COR-L47 (cell line): ENCODE results near the gene PCYT1A.
"Not testable (repeated sequence)": the region's sequence is repeated elsewhere in the genome, so short reads cannot be mapped to it uniquely, and the experiment has no call there.

Experiments used
- DNase-seq: peaks from one replicate; lab custom pipeline; 2025; lab: John Stamatoyannopoulos, UW

The PCYT1A gene

DNA sequence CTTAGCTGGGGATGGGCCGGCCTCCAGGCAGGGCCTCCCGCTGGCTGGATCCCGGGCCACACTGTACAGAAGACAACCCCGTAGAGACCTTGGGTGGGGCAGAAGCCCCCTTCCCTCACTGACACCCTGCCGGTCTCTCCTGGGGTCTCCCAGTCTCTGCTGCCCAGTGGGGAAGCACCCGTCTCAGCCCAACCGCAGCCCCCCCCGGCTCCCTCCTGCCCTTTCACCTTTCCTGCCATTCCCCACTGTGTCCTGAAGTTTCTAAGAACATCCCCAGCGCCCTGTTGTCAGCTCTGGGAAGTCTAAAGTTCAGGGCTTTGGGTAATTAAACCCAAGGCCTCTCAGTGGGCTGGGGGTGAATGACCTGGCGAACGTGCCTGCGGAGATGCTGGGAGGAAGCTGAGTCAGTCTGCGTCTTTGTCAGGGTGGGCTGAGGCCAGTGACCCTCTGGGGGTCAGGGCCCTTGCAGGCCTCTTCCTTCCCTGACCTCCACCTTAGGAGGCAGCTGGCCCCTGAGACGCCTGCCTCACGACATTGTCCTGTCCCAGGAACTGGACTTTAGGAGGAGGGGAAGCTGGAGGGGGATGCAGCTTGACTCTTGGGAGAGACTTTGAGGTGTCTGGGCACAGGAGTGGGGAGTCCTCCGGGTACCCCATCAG lies 72.6 kb downstream of the PCYT1A start:
- no peak for DNase-seq

DNA sequence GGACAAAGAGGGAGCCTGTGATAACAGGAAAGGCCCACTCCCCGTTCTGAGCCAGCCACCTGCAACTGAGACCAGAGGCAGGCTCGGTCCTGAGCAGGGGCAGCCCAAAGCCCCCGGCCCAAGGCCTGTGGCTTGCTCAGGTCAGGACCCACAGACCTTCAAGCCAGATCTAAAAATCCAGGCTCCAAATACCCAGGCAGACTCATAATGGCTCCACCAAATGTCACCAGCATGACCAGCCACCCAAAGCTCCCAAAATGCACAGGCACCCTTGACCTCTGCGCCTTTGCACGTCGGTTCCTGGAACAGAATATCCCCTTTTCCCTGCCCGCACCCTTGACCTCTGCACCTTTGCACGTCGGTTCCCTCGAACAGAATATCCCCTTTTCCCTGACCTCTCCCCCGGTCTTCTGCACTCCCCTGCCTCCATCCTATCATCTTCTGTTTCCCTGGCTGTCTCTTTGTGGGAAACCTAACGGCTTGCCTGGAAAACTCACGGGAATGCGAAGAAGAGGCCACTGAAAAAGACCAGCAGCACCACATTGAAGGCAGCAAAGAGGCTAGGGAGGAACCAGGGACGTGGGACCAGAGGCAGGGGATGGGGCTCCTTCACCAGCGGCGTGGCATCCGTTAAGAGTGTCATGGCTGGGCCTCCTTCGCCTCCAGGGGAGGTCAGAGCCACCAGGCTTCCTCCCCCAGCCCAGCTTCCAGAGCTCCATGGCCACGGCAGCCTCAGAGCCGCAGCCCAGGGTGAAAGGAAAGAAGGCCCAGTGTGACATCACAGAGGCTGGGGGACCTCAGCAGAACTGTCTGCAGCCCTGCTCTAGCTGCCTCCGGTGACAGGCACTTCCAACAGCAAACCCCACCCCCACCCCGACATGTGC lies 76.6 kb downstream of the PCYT1A start, which contains the start of gene ZDHHC19:
Gene ZDHHC19, minus strand, starts transcription at position 728 of the 884 bp plus-strand sequence. Its CDS starts 85 bp downstream, at position 643.
- no peak for DNase-seq

DNA sequence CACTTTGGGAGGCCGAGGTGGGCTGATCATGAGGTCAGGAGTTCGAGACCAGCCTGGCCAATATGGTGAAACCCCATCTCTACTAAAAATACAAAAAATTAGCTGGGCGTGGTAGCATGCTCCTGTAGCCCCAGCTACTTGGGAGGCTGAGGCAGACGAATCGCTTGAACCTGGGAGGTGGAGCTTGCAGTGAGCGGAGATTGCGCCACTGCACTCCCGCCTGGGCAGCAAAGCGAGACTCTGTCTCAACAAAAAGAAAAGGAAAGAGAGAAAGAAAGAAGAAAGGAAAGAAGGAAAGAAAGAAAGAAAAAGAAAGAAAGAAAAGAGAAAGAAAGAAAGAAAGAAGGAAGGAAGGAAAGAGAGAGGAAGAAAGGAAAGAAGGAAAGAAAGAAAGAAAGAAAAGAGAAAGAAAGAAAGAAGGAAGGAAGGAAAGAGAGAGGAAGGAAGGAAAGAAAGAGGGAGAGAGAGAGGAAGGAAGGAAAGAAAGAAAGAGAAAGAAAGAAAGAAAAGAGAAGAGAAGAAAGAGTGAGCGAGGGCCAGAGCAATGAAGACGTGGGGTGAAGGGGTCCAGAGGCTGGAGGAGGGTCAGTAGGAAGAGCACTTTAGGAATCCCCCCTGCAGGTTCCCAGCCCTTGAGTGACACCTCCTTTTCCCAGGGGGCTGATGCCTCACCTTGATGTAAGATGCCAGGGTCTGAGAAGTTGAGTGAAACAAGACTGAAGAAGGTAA lies 77.4 kb downstream of the PCYT1A start:
- DNase-seq, result not testable (repeated sequence)

DNA sequence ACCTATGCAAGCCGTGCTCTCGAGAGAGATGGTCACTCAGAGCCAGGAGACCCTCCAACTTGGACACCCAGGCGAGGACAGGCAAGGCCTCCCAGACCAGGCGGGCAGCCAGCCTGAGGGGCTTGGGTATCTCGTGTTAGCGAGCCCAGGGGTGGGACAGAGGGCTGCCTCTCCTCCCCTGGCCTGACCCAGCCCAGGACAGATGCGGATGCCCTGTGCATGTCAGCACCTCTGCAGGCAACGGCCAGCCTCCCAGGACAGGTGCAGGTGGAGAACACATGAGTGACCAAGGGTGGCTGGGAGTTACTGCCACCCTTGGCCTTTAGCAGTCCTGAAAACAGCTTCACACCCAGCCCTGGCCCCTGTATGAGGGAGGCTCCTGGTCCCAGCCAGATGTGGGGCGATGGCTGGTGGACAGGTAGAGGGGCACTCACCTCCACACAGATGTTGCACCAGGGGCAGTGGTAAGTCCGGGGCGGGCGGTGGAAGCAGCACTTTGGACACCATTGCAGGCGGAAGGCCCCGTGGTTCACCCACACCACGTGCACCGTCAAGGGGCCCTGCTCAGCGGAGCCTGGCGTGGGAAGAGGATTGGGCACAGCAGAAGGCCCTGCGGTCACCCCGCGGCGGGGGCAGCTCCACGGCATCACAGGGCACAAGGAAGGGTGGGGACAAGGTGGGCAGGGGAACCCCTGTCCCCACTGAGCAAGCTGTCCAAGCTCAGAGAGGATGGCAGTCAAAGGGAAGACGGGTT lies 78.4 kb downstream of the PCYT1A start:
- no peak for DNase-seq

DNA sequence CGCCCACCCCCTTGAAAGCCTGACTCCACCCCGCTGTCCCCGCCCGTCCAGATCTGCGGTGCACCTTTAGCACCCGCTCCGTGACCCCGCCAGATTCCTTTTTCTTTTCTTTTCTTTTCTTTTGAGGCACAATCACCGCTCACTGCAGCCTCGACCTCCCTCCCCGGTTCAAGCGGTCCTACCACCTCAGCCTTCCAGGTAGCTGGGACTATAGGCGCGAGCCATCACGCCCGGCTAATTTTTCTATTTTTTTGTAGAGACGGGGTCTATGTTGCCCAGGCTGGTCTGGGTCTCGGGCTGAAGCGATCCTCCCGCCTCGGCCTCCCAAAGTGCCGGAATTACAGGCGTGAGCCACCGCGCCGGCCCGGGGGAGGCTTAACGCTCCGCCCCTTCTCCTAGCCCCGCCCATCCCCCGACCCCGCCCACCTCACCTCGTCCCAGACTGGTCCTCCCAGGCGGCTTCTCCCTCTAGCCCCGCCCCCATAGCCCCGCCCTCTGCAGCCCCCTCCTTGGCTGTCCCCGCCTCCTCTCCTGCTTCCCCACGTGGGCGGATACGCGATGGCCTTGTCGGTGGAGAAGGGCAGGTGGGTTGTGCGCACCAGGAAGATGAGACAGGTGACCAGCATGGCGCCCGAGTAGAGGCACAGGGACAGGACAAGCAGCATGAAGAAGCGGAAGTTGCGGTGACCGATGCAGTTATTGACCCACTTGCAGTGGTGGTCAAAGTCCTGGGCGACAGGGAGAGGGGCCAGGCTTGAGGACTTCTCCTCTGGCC lies 79.5 kb downstream of the PCYT1A start:
- DNase-seq, result no peak

DNA sequence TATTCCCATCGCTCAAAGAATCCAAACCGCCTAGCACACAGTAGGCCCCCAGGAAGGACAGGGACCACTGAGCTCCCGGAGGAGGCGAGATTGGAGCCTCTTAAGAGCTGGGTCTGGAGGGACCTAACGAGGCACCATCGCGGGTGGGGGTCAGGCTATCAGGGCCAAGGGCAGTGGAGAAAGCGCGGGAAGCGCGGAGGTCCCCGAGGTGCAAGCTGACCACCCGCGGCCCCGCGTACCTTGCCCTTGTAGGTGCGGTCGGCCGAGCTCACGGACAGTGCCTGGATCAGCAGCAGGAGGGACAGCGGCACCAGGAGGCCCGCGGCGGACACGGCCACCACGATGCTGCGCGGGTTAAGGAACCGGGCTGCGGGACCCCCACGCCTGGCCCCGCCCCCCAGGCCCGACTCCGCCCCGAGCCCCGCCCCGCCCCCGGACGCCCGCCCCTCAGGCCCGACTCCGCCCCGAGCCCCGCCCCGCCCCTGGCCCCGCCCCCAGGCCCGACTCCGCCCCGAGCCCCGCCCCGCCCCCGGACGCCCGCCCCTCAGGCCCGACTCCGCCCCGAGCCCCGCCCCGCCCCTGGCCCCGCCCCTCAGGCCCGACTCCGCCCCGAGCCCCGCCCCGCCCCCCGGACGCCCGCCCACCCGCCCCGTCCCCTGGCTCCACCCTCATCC lies 80.2 kb downstream of the PCYT1A start:
- no peak for DNase-seq

DNA sequence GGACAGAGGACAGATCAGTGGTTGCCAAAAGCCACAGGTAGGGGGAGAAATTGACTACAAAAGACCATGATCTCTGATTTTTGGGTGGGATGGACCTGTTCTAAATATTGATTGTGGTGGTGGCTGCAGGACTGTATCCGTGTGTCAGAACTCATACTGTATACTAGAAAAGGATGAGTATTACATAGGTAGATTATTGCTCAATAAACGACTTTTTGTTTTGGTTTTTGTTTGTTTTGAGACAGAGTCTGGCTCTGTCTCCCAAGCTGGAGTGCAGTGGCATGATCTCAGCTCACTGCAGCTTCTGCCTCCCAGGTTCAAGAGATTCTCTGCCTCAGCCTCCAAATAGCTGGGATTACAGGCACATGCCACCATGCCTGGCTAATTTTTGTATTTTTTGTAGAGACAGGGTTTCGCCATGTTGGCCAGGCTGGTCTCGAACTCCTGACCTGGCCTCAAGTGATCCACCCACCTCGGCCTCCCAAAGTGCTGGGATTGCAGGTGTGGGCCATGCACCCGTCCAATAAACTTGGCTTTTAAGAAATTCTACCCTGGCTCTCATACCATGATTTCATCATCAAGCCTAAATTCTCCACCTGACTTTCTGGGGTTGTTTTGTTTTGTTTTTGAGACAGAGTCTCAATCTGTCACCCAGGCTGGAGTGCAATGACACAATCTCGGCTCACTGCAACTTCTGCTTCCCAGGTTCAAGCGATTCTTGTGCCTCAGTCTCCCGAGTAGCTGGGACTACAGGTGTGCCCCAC lies 81.9 kb downstream of the PCYT1A start:
- DNase-seq, result not testable (repeated sequence)

DNA sequence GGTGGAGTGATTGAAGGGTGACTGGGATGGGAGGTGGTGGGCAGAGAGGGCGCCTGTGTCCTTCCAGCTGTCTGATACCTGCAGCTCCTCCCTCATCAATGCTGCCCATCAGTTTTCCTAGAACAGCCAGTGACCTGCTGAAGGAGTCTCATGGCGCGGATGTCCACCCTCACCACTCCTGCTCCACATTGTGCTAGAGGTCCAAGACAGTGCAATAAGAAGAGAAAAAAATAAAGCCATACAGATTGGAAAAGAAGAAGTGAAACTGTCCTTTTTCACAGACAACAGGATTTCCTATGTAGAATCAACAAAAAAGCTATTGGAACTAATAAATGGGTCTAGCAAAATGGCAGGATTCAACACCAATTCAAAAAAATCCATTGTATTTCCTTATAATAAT lies 83.7 kb downstream of the PCYT1A start:
- no peak for DNase-seq

DNA sequence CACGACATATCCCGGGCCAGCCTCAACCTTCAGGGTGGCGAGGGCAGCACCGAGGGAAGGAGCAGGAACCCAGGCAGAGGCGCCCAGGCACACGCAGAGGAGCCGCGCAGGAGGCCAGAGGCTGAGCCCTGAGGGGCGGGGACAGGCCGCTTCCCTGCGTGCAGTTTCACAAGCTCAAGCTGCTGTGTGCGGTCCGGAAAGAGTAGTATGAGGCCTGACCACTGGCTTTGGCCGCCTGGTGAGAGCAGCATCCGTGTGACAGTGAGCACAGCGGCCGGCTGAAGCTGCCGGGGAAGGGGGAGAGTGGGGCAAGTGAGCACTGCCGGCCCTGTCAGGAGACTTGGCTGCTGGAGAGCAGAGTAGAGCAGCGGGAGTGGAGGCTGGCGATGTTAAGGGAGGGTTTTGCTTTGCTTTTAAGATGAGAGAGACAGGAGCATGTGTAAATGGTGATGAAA lies 85.0 kb downstream of the PCYT1A start:
- DNase-seq, result no peak

DNA sequence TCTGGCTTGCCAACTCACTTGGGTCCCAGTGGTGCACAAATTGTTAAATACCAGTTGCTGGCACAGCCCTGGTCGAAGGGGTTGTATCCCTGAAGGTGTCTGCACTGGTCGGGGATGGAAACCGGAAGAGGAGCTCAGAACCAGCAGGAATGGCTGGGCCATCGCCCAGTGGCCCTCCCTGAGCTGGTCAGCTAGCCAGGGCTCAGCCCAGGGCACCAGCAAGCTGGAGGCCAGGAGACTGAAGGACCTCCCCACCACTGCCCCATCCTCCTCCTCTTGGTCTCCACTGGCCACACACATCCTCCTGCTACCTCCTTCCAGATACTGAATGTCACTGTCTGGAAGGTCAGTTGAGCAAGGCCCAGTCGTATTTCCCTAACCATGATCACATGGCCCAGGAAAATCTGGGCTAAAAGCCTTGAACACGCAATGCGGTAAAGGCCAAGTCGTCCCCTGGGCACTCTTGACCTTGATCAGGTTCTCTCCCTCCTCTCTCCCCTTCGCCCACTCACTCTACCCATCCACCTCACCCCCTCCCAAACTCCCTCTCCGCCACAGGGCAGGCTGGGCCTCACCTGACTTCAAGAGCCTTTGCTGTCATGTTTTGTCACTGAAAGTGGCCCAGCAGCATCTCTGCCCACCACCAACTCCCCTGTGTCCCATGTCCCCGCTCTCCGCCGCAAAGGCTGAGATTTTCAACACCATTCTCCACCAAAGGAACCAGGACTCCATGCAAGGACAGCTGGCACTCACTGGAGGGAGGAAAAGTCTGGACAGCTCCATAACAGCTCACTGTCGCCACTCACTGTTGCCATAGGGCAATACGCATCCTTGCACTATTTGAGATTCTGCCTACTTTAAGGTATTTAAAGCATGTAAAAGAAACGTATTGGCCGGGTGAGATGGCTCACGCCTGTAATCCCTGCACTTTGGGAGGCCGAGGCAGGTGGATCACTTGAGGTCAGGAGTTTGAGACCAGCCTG lies 88.5 kb downstream of the PCYT1A start:
- no peak for DNase-seq

DNA sequence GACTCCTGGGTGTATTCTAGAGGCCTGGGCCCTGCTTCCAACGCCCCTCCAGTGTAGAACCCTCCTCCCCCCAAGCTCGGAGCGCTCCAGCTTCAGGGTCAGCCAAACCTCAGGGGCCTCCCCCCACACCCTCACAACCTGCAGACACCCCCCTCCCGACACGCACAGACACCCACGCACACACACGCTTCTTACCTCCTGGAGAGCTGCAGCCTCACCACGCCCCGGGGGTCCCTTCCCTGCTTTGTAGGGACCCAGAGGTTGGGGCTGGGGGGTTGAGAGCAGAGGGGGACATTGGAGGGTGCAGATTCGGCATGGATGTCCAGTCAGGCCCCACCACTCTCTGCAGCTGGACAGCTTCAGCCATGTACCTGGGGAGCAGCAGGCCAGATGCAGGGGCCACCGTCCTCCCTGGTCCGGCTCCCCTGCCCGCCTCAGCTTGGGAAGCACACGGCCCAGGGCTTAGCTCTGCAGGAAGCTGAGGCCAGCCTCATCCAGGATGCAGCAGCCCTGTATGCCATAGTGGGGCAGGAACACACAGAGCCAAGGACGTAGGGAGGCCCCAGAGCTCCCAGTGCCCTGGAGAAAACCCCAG lies 89.3 kb downstream of the PCYT1A start:
- DNase-seq, result no peak

DNA sequence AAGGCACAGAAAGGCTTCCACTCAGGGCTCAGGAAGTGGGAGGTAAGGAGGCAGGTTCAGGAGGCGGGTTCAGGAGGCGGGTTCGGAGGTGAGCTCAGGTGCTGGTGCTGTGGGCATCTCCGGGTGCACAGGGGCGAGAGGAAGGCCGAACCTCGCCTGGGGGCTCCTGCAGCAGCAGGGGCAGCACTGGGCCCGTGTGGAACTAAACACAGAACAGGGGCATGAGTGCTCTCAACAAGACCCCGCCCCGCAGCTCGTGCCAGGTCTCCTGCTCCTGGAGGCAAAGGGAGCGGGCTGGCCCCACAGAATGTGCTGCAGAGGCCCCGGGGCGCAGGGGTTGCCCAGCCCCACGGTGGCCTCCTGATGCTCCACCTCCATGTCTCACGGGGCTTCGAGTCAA lies 90.0 kb downstream of the PCYT1A start:
- DNase-seq, result no peak

DNA sequence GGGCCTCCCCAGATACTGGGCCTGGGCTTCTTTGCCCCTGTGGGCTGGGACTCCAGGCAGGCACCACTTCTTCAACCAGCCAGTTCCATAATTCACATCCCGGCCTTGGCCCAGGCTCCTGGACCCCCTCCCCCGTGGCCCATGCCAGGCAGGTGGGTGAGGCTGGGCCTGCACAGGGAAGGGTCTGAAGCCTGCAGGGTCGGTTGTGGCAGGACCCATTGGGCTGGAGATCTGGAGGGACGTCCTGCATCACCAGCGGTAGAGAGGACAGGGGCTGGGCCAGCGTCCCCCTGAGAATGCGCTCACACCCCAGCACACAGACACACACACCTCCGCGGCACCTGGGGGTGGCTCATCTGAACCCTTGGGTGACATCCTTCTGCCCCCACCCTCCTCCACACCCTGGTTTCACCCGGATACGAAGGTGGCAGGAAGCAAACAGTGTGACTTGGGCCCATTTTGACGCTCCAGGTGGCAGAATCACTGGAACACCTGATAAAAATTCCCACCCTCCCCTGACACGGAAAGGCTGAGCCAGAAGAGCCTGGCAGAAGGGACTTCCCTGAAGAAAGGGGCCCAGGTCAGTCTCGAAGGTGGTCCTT lies 91.8 kb downstream of the PCYT1A start:
- DNase-seq, result no peak

DNA sequence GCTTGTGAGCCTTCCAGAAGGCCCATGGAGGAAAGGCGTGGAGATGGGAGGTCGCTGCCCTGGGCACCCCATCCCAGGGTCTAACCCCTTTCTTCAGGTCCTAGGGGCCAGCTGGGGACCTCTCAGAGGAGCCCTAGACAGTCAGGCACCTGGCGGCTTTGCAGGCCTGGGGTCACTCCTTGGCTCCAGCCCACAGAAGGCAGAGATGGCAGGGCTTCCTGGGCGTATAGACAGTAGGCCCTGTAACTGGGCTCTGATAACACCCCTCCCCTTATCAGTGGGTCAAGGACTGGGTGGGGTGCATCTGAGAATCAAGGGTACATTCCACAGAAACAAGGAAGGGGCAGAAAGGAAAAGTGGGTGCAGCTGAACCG lies 93.0 kb downstream of the PCYT1A start:
- DNase-seq, result no peak

DNA sequence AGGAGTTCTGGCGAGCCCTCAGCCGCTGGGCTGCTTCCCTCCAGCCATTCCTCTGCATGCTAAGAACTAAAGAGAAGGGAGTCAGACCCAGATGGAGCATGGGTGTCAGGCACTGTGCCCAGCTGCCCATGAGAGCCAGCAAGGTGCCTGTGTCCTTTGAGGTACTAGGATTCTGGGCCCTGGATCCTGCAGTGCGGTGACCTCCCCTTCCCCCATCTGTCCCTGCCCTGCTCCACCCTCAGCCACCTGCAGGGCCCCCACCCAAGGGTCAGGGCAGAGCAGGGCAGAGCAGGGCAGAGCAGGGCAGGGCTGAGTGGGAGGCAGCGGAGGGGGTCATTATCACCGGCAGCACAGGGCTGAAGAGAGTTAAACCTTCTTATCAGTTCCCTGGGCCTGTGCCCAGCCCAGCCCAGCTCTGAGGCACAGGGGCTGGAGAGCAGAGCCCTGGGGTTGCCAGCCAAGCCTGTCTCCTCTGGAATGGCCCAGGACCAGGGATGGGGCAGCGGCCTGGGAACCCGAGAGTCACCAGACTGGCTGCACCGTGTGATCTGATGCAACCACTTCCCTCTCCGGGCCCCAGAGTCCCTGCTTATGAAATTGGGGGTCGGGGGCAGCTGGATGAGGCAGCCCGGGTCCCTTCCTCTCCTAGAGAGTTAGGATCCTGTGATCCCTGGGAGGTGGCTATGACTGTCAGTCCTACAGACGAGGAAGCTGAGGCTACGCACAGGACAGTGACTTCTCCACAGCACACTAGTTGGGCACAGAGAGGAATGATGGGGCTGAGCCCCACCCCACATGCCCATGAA lies 93.6 kb downstream of the PCYT1A start:
- DNase-seq, result no peak

DNA sequence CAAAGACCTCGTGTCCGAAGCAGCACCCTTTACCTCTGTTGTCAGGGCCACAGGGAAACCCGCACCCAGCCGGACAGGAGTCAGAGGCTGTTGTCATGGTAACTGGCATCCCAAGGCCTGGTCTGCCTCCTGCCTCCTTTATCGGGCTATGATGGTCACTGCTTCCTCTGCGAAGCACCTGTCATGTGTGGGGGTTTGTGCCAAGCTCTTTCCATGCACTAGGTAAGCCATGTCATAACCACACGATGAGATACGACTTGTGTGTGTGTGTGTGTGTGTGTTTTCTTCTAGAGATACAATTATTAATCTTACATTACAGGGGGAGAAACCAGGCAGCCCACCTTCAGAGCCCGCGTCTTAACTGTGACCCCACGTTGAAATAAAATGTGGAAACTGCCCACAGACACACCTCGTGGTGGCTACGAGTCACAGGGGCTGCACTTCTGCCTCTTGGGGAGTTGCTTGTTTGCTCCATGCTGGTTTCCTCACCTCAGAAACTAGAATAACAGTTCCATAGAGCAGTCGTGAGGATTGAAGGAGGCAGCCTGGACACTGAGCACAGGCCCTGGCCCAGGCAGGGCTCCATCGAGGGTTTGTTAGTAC lies 94.3 kb downstream of the PCYT1A start:
- DNase-seq, result no peak
